ENCODE measurements around the gene CNNM4.

GRCh38 chr2:96804986-96805385 is 44.3 kb downstream of the CNNM4 start:
- TF ChIP-seq POLR2A (IDR thresholded peaks at IDR 0.05) (no peak), CTCF (IDR thresholded peaks at IDR 0.05) (no peak), POLR2AphosphoS5 (IDR thresholded peaks at IDR 0.05) (no peak)
